Breast epithelium (tissue), 3 donors: Measurements from ENCODE around the gene NFXL1.

Experiments used
- CTCF ChIP-seq, 3 donors: fragments of 450-650 bp; IDR thresholded peaks; one replicate each; pipeline ENCODE4 v1.5.1; 2016 to 2017; ENCODE audit warnings: antibody characterized with exemption in 3 of 3, mild to moderate bottlenecking in 3 of 3, moderate library complexity in 3 of 3
- POLR2A ChIP-seq: fragments of 450-650 bp; IDR thresholded peaks from one replicate; pipeline ENCODE4 v1.6.1; 2016; ENCODE audit warnings: antibody characterized with exemption, mild to moderate bottlenecking, moderate library complexity

- TF ChIP-seq CTCF (IDR thresholded peaks at IDR 0.05) (no peak), POLR2A (no peak)
Measured at GRCh38 chr4:47930971-47931804, 16.8 kb upstream of the NFXL1 start.
